BE2C (cell line): ENCODE results near the gene THAP7.

Experiments
- DNase-seq: peaks from one replicate; pipeline ENCODE4 v3.0.0-alpha.2; 2020
- H3K27me3 ChIP-seq: fragments of 250-450 bp; sonication (Bioruptor Pico); 2 replicates; pipeline ENCODE4 v1.5.1; 2020; ENCODE audit warnings: mild to moderate bottlenecking
- H3K36me3 ChIP-seq: fragments of 250-450 bp; sonication (Bioruptor Pico); 2 replicates; pipeline ENCODE4 v1.5.1; 2020; ENCODE audit warnings: mild to moderate bottlenecking
- H3K4me1 ChIP-seq: fragments of 250-450 bp; sonication (Bioruptor Pico); 2 replicates; pipeline ENCODE4 v1.5.1; 2020
- H3K4me3 ChIP-seq: 2 replicates; pipeline ENCODE4 v1.5.1; 2011; ENCODE audit warnings: low read depth, low read length
- H3K9me3 ChIP-seq: fragments of 250-450 bp; sonication (Bioruptor Pico); 2 replicates; pipeline ENCODE4 v1.5.1; 2020
- CTCF ChIP-seq: IDR thresholded peaks from 2 replicates; pipeline ENCODE4 v1.5.1; 2012; ENCODE audit warnings: mild to moderate bottlenecking, low read depth, low read length

The THAP7 gene

GRCh38 chr22:20990184-20991180, 11.4 kb downstream of the THAP7 start:
- no peaks in the 10 kb centered on the region for H3K4me1 ChIP-seq
- DNase-seq, result no peak
- no peak for TF ChIP-seq CTCF
- peaks cover 41% of the 10 kb centered on the region for H3K36me3 ChIP-seq
- no peaks in the 10 kb centered on the region for H3K9me3 ChIP-seq
- H3K27me3 ChIP-seq, result no peaks in the 10 kb centered on the region
- H3K4me3 ChIP-seq, result no peak overlapping the region

DNA sequence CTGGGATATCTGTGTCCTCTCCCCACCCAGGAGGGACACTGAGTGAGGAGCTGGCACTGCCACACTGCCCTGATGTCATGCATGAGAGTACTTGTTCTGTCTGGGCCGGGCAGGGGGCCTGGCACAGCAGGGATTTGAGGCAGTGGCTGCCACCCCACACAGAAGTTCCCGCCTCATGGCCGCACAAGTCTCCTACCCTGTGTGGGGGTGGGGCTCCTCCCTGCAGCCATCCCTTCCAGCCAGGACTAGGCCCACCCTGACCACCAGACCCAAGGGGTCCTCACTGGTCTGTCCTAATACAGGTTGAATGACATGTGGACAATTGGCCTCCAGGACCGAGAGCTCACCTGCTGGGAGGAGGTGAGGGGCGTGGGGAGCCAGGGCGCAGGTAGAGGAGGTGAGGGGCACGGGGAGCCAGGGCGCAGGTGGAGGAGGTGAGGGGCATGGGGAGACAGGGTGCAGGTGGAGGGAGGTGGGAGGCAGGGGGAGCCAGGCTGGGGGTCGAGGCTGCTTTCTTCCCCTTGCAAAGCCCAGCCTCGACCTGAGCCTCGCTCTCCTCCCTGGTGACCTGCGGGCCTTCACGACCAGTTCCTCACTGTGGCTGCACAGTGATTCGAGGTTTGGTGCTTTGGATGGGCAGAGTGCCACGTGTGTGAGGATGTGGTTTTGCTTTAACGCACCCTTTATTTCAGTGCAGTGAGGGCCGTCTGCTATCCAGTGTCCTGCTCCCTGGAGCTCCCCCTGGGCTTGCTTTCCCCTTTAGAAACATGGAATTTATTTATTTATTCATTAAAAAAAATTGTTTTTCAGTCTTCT, 12.4 kb downstream of the THAP7 start:
- TF ChIP-seq CTCF, result no peak
- H3K36me3 ChIP-seq, result peaks cover 41% of the 10 kb centered on the region
- no peaks in the 10 kb centered on the region for H3K27me3 ChIP-seq
- no peak for DNase-seq
- H3K4me3 ChIP-seq, result no peak overlapping the region
- no peaks in the 10 kb centered on the region for H3K9me3 ChIP-seq
- no peaks in the 10 kb centered on the region for H3K4me1 ChIP-seq

GRCh38 chr22:20988573-20989322, 13.2 kb downstream of the THAP7 start:
- no peaks in the 10 kb centered on the region for H3K27me3 ChIP-seq
- no peak for TF ChIP-seq CTCF
- DNase-seq, result no peak
- no peaks in the 10 kb centered on the region for H3K9me3 ChIP-seq
- H3K4me1 ChIP-seq, result no peaks in the 10 kb centered on the region
- H3K36me3 ChIP-seq, result peaks cover 39% of the 10 kb centered on the region
- no peak overlapping the region for H3K4me3 ChIP-seq

DNA sequence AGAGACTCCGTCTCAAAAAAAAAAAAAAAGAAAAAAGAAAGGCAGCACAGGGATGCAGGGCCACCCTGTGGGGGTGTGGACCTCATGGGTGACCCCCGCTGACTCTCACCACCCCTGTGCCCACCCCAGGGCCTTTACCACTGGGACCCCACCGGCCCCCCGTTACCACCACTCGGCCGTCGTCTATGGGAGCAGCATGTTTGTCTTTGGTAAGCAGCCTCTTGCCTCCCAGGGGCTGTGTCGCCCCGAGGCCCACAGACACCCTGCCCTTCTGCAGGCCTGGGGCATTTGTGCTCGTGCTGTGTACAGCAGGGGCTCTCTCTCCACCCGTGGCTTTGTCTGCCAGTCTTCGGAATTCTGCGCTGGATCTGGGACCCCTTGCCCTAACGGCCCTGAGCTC, 14.5 kb downstream of the THAP7 start:
- Histone ChIP-seq H3K4me1 (no peaks in the 10 kb centered on the region), H3K4me3 (no peak overlapping the region), H3K27me3 (no peaks in the 10 kb centered on the region), H3K9me3 (no peaks in the 10 kb centered on the region), H3K36me3 (peaks cover 26% of the 10 kb centered on the region)
- TF ChIP-seq CTCF, result no peak
- DNase-seq, result no peak

DNA sequence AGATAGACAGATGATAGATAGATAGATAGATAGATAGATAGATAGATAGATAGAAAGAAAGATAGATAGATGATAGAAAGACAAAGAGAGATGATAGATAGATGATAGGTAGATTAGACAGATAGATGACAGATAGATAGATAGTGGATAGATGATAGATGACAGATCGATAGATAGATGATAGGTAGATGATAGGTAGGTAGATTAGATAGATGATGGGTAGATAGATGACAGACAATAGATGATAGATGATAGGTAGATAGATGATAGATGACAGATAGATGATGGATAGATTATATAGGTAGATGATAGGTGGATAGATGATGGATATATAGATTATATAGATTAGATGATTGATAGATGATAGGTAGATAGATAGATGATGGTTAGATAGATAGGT, 15.6 kb downstream of the THAP7 start:
- H3K4me3 ChIP-seq, result no peak overlapping the region
- H3K27me3 ChIP-seq, result no peaks in the 10 kb centered on the region
- DNase-seq, result no peak
- no peaks in the 10 kb centered on the region for H3K9me3 ChIP-seq
- no peaks in the 10 kb centered on the region for H3K4me1 ChIP-seq
- peaks cover 20% of the 10 kb centered on the region for H3K36me3 ChIP-seq
- no peak for TF ChIP-seq CTCF
